Endometrial microvascular endothelial cells (primary cell): ENCODE data around the gene ILRUN. TPM values are rescaled to one million over a fixed set of nuclear protein-coding genes. Genes with fewer than 3 reads are reported as not detected.
"Not testable (repeated sequence)": the region's sequence is repeated elsewhere in the genome, so short reads cannot be mapped to it uniquely, and the experiment has no call there.

ENCODE experiments used
- in situ Hi-C: cut with HindIII; loops from 2 replicates; pipeline ENCODE4 v1.10.0; 2017; ENCODE audit warnings: low sequenced_read_pairs, low pct_unique_long_range_greater_than_20kb; ENCODE audit errors: inconsistent ontology term
- total RNA-seq: library from RNA; depleted of rRNA; stranded (reverse); fragments of >200 nt; gene quantifications from one replicate; pipeline ENCODE4 v1.2.3, GENCODE V29; 2015; ENCODE audit errors: inconsistent ontology term

ILRUN gene
- total RNA-seq, 1 donor from 2014 or later, result 36.1 TPM

DNA sequence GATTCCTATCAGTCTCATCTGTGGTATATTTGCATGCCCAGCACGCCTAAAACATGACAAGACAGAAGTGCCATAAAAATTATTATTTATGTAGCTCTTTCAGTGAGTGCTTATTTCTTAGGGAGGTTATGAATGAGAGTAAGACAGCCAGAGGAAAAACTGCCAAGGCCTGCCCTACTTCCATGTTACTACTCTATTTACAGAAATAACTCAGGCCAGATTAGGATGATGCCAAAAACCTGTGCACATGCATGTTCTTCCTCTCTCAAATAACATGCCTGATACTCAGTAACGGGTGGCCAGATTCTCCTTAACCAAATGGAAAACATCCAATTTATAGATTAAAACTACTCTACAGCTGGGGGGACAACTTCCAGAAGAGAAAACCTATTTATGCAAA is 45.7 kb downstream of the ILRUN start:
- in situ Hi-C loops, result no loop called here

DNA sequence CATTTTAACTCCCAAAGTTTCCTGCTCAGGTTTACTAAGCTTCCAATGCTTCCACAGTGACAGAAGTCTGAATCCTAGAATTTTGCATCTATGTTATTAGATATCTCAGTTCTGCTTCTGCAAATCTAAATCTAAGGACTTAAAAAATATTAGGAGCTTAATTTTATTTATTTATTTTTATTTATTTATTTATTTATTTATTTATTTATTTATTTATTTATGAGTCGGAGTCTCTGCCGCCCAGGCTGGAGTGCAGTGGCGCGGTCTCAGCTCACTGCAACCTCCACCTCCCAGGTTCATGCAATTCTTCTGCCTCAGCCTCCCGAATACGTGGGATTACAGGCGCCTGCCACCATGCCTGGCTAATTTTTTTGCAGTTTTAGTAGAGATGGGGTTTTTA is 46.3 kb downstream of the ILRUN start:
- in situ Hi-C loops, result not testable (repeated sequence)

GRCh38 chr6:34648806-34649205 is 47.8 kb downstream of the ILRUN start:
- in situ Hi-C loops, result no loop called here

Other genes starting within 250 kb of the ILRUN start
- gene PACSIN1, start 230.7 kb downstream of the ILRUN start, total RNA-seq, result not detected
- not detected for gene SPDEF, start 140.4 kb downstream of the ILRUN start, total RNA-seq
- gene SNRPC, start 60.7 kb upstream of the ILRUN start, total RNA-seq, result 152 TPM
- 7.6 TPM for gene BLTP3A, start 95.3 kb upstream of the ILRUN start, total RNA-seq
- gene TAF11, start 191.3 kb upstream of the ILRUN start, total RNA-seq, result 37.4 TPM
- gene ANKS1A, start 192.5 kb upstream of the ILRUN start, total RNA-seq, result 12.5 TPM